ENCODE measurements around the gene BCR. TPM values are rescaled to one million over a fixed set of nuclear protein-coding genes. Genes with fewer than 3 reads are reported as not detected.
A peak's percentile ranks its signal among the peaks of the same experiment; 100 is the strongest.

The BCR gene
- total and polyA plus RNA-seq, 12 donors: 10.9 to 33.4 (median 25.8) TPM

GRCh38 chr22:23236026-23236425, 55.7 kb downstream of the BCR start:
- no peak for ATAC-seq
- Histone ChIP-seq H3K36me3 (no peaks in the 10 kb centered on the region), H3K27me3 (no peaks in the 10 kb centered on the region), H3K4me3 (no peak overlapping the region), H3K27ac (no peak overlapping the region), H3K4me1 (peaks cover 17 to 76% (median 55%) of the 10 kb centered on the region in 9 donors), H3K9me3 (no peaks in the 10 kb centered on the region)
- intact Hi-C loops (cut with DNase I): loop anchor here in 5 of 10 donors (5.0 to 10.0 kb wide), 5 partner anchors 36 to 59 kb away; partner anchors contain the start of gene BCR (in 3 of the 5)
- DNase-seq: no peak
- TF ChIP-seq, protein P1, sequence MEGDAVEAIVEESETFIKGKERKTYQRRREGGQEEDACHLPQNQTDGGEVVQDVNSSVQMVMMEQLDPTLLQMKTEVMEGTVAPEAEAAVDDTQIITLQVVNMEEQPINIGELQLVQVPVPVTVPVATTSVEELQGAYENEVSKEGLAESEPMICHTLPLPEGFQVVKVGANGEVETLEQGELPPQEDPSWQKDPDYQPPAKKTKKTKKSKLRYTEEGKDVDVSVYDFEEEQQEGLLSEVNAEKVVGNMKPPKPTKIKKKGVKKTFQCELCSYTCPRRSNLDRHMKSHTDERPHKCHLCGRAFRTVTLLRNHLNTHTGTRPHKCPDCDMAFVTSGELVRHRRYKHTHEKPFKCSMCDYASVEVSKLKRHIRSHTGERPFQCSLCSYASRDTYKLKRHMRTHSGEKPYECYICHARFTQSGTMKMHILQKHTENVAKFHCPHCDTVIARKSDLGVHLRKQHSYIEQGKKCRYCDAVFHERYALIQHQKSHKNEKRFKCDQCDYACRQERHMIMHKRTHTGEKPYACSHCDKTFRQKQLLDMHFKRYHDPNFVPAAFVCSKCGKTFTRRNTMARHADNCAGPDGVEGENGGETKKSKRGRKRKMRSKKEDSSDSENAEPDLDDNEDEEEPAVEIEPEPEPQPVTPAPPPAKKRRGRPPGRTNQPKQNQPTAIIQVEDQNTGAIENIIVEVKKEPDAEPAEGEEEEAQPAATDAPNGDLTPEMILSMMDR (IDR thresholded peaks at IDR 0.05): no peak
- 98% methylated on average over 3 of the region's 3 CpGs for WGBS, 2 donors

- peaks cover 17 to 77% (median 53%) of the 10 kb centered on the region in 9 donors for H3K4me1 ChIP-seq
Measured at GRCh38 chr22:23236440-23237184, 56.3 kb downstream of the BCR start.

DNA sequence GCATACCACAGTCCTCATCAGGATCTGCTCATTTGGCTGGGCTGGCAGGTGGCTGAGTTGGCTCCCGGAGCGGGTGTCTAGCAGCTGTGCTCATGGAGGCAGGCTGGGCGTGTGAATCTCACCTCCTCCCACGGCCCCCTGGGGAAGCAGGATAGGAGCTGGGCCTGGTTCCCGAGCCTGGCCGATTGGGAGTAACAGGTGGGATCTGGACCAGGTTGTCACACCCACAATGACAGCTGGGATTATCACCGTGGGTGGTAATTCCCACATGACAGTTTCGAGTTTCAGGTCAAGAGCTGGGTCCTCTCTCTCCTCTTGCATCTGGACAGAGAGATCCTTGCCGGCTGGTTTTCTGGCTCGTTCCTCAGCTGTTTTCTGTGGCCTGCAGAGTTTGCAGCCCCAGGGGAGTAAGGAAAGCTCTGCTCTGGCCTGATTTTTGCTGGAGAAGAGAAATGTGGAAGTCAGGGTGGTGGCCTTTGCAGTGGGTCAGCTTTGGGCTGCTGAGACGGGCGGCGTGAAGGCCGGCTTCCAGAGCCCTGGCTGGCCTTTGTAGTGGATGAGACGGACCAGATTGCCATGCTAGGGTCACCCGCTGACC, 57.0 kb downstream of the BCR start:
- intact Hi-C loops (cut with DNase I): loop anchor here in 5 of 10 donors (5.0 to 10.0 kb wide), 5 partner anchors 35 to 60 kb away; partner anchors contain the start of gene BCR (in 3 of the 5)
- peak overlapping the region in 1 of 10 donors; percentile 11 for H3K4me3 ChIP-seq
- H3K36me3 ChIP-seq: no peaks in the 10 kb centered on the region
- no peaks in the 10 kb centered on the region for H3K9me3 ChIP-seq
- ATAC-seq (peak; percentile 72 to 84 (median 76)), DNase-seq (peak; percentile 77 to 88)
- 25 to 45% methylated on average over 16 of the region's 16 CpGs for WGBS, 2 donors
- H3K27ac ChIP-seq: peak overlapping the region in 6 of 10 donors; percentile 10 to 62 (median 26)
- no peaks in the 10 kb centered on the region for H3K27me3 ChIP-seq
- H3K4me1 ChIP-seq: peaks cover 17 to 73% (median 47%) of the 10 kb centered on the region in 9 donors
- TF ChIP-seq, protein P1 (IDR thresholded peaks at IDR 0.05): no peak

More at GRCh38 chr22:23236440-23237184, 56.3 kb downstream of the BCR start:
- Histone ChIP-seq H3K36me3 (no peaks in the 10 kb centered on the region), H3K27ac (peak overlapping the region in 5 of 10 donors; percentile 5 to 62 (median 47)), H3K4me3 (no peak overlapping the region), H3K9me3 (no peaks in the 10 kb centered on the region), H3K27me3 (no peaks in the 10 kb centered on the region)
- WGBS, 2 donors: 51 to 54% methylated on average over 14 of the region's 14 CpGs
- DNase-seq: no peak
- peak in 4 of 8 donors; percentile 7 to 36 (median 18) for ATAC-seq
- intact Hi-C loops (cut with DNase I): loop anchor here in 5 of 10 donors (5.0 to 10.0 kb wide), 5 partner anchors 36 to 59 kb away; partner anchors contain the start of gene BCR (in 3 of the 5)
- TF ChIP-seq, protein P1 (IDR thresholded peaks at IDR 0.05): no peak

GRCh38 chr22:23237841-23238240, 57.5 kb downstream of the BCR start:
- ATAC-seq: no peak
- no peaks in the 10 kb centered on the region for H3K27me3 ChIP-seq
- WGBS, 2 donors: 82 to 86% methylated on average over 10 of the region's 10 CpGs
- peak overlapping the region in 5 of 10 donors; percentile 7 to 62 (median 24) for H3K27ac ChIP-seq
- H3K9me3 ChIP-seq: no peaks in the 10 kb centered on the region
- TF ChIP-seq, protein P1 (IDR thresholded peaks at IDR 0.05): no peak
- peaks cover 17 to 74% (median 45%) of the 10 kb centered on the region in 9 donors for H3K4me1 ChIP-seq
- H3K36me3 ChIP-seq: no peaks in the 10 kb centered on the region
- no peak for DNase-seq
- intact Hi-C loops (cut with DNase I): loop anchor here in 5 of 10 donors (5.0 to 10.0 kb wide), 5 partner anchors 34 to 61 kb away; partner anchors contain the start of gene BCR (in 3 of the 5)
- H3K4me3 ChIP-seq: peak overlapping the region in 1 of 10 donors; percentile 11
